ENCODE data around the gene RGS4. TPM values are rescaled to one million over a fixed set of nuclear protein-coding genes. Genes with fewer than 3 reads are reported as not detected.

Gene RGS4
- total and polyA plus RNA-seq, 2 experiments from 2014 or later = 0.32 to 0.38 TPM

- no peaks in the 10 kb centered on the region for H3K4me1 Mint-ChIP-seq
- Histone ChIP-seq H4K20me1 (replicated peaks; ENCODE audit: insufficient read depth) (no peaks in the 10 kb centered on the region), H3K27ac (ENCODE audit: low read depth) (no peak overlapping the region), H2AFZ (no peak overlapping the region), H3K4me3 (no peak overlapping the region), H3F3A (replicated peaks; ENCODE audit: low read depth) (no peaks in the 10 kb centered on the region), H3K4me2 (no peak overlapping the region), H3K9me2 (ENCODE audit: insufficient read depth) (no peaks in the 10 kb centered on the region), H3K27me3 (ENCODE audit: insufficient read depth) (no peaks in the 10 kb centered on the region), H3K79me2 (replicated peaks; ENCODE audit: insufficient read depth) (no peaks in the 10 kb centered on the region), H3K4me1 (ENCODE audit: insufficient read depth) (no peaks in the 10 kb centered on the region), H3K36me3 (ENCODE audit: insufficient read depth) (no peaks in the 10 kb centered on the region)
- no peaks in the 10 kb centered on the region for H3K27me3 Mint-ChIP-seq (ENCODE audit: insufficient read depth, low read depth, poor library complexity)
- no peak overlapping the region for H3K4me3 Mint-ChIP-seq
- DNase-seq (ENCODE audit: low spot score) (no peak), ATAC-seq (no peak)
- TF ChIP-seq CTCF (conservative IDR thresholded peaks at IDR 0.05; ENCODE audit: low read depth in 2 of 2) (no peak), STAT1 (IDR thresholded peaks at IDR 0.05; ENCODE audit: unreplicated experiment) (no peak), CREB1 (CRISPR knock-in tag; IDR thresholded peaks at IDR 0.05; ENCODE audit: low read depth) (no peak), REST (IDR thresholded peaks at IDR 0.05; ENCODE audit: unreplicated experiment) (no peak), EZH2 (IDR thresholded peaks at IDR 0.05; ENCODE audit: low read depth, unreplicated experiment) (no peak), POLR2AphosphoS5 (IDR thresholded peaks at IDR 0.05; ENCODE audit: low read depth) (no peak)
- H3K9me3 Mint-ChIP-seq = no peaks in the 10 kb centered on the region
- no peaks in the 10 kb centered on the region for H3K36me3 Mint-ChIP-seq (ENCODE audit: low read depth)
- no peak overlapping the region for H3K27ac Mint-ChIP-seq
Observed at GRCh38 chr1:163047951-163048659, 21.1 kb upstream of the RGS4 start.

GRCh38 chr1:163048869-163049268 lies 20.3 kb upstream of the RGS4 start:
- no peaks in the 10 kb centered on the region for H3K4me1 Mint-ChIP-seq
- H3K4me3 ChIP-seq = no peak overlapping the region
- H3K27me3 Mint-ChIP-seq (ENCODE audit: insufficient read depth, low read depth, poor library complexity) = no peaks in the 10 kb centered on the region
- no peaks in the 10 kb centered on the region for H3K9me3 Mint-ChIP-seq
- no peak overlapping the region for H3K27ac ChIP-seq (ENCODE audit: low read depth)
- H3F3A ChIP-seq (replicated peaks; ENCODE audit: low read depth) = no peaks in the 10 kb centered on the region
- H3K9me2 ChIP-seq (ENCODE audit: insufficient read depth) = no peaks in the 10 kb centered on the region
- H3K79me2 ChIP-seq (replicated peaks; ENCODE audit: insufficient read depth) = no peaks in the 10 kb centered on the region
- ATAC-seq (no peak), DNase-seq (ENCODE audit: low spot score) (no peak)
- H3K27me3 ChIP-seq (ENCODE audit: insufficient read depth) = no peaks in the 10 kb centered on the region
- H3K36me3 Mint-ChIP-seq (ENCODE audit: low read depth) = no peaks in the 10 kb centered on the region
- no peaks in the 10 kb centered on the region for H3K36me3 ChIP-seq (ENCODE audit: insufficient read depth)
- H3K27ac Mint-ChIP-seq = no peak overlapping the region
- H3K4me1 ChIP-seq (ENCODE audit: insufficient read depth) = no peaks in the 10 kb centered on the region
- H4K20me1 ChIP-seq (replicated peaks; ENCODE audit: insufficient read depth) = no peaks in the 10 kb centered on the region
- no peak overlapping the region for H3K4me2 ChIP-seq
- 0 out of 2 replicates have a peak overlapping the region, but pooled peaks have one; percentile 23 for H2AFZ ChIP-seq
- H3K4me3 Mint-ChIP-seq = no peak overlapping the region
- TF ChIP-seq CTCF (conservative IDR thresholded peaks at IDR 0.05; ENCODE audit: low read depth in 2 of 2) (no peak), ZNF331 (CRISPR knock-in tag; IDR thresholded peaks at IDR 0.05; ENCODE audit: low read depth) (no peak), JUNB (IDR thresholded peaks at IDR 0.05; ENCODE audit: unreplicated experiment) (no peak), NANOG (IDR thresholded peaks at IDR 0.05; ENCODE audit: borderline replicate concordance) (no peak), EZH2phosphoT487 (IDR thresholded peaks at IDR 0.05; ENCODE audit: unreplicated experiment) (no peak), ZNF114 (CRISPR knock-in tag; IDR thresholded peaks at IDR 0.05) (no peak), EZH2 (IDR thresholded peaks at IDR 0.05; ENCODE audit: low read depth, unreplicated experiment) (no peak), ETS1 (IDR thresholded peaks at IDR 0.05) (no peak), STAT1 (IDR thresholded peaks at IDR 0.05; ENCODE audit: unreplicated experiment) (no peak), CREB1 (CRISPR knock-in tag; IDR thresholded peaks at IDR 0.05; ENCODE audit: low read depth) (no peak), POLR2AphosphoS5 (IDR thresholded peaks at IDR 0.05; ENCODE audit: low read depth) (no peak)

All from GM23338 (cell line).